ENCODE measurements around the gene DPP6.

GRCh38 chr7:154769527-154769926 lies 717.3 kb downstream of the DPP6 start:
- TF ChIP-seq POLR2A (IDR thresholded peaks at IDR 0.05): no peak
- TF ChIP-seq, protein P1, sequence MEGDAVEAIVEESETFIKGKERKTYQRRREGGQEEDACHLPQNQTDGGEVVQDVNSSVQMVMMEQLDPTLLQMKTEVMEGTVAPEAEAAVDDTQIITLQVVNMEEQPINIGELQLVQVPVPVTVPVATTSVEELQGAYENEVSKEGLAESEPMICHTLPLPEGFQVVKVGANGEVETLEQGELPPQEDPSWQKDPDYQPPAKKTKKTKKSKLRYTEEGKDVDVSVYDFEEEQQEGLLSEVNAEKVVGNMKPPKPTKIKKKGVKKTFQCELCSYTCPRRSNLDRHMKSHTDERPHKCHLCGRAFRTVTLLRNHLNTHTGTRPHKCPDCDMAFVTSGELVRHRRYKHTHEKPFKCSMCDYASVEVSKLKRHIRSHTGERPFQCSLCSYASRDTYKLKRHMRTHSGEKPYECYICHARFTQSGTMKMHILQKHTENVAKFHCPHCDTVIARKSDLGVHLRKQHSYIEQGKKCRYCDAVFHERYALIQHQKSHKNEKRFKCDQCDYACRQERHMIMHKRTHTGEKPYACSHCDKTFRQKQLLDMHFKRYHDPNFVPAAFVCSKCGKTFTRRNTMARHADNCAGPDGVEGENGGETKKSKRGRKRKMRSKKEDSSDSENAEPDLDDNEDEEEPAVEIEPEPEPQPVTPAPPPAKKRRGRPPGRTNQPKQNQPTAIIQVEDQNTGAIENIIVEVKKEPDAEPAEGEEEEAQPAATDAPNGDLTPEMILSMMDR (IDR thresholded peaks at IDR 0.05): no peak
- TF ChIP-seq POLR2AphosphoS5 (IDR thresholded peaks at IDR 0.05): no peak
- TF ChIP-seq EP300 (IDR thresholded peaks at IDR 0.05; ENCODE audit: low read depth): no peak

All from transverse colon (tissue), 4 donors.